ENCODE measurements around the gene C6orf120. TPM values are rescaled to one million over a fixed set of nuclear protein-coding genes. Genes with fewer than 3 reads are reported as not detected.

The C6orf120 gene
- total RNA-seq, 2 donors from 2014 or later = 12.2 to 21.3 TPM

DNA sequence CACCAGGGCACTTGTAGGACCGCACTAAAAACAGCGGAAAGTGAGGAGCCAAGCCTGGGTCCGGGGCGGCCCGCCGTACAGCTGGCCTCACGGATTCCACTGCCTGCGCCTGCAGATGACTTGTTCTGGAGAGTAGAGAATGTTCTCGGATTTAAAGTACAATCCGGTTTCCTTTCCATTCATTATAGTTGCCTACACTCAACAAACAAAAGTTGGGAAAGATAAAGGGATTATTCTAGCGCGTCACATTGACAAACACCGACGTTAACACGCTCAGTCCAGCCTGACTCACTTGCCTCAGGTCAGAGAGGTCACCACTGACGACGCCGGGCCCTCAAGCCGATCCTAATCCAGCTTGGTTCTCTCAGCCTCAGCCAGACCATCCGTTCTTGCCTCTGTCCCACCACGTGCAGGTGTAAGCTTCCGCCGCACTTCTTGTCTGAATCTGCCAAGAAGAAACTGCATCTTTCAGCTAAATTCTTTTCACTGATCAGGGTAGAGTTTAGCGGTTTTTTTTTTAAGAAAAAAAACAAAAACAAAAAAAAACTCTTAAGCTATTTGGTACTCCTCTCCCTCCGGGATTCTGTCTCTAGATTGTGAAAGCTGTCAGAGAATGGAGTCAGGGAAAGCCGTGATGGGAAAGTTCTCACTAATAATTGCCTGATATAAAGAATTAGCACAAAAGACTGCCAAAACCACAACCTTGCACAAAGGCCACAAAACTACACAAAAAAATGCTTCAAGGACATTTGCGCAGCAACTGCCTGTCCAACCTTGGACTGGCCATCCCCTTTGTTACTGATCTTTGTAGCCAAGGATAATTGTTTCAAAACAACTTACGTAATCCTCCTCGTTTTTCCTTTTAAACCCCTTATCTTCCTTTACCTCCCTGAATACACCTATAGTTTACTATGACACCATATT lies 23.5 kb downstream of the C6orf120 start:
- H3K36me3 ChIP-seq (replicated peaks in 1 of 2; ENCODE audit: insufficient read depth in 1 of 2, low read depth in 2 of 2) = no peaks in the 10 kb centered on the region
- TF ChIP-seq, protein P1, sequence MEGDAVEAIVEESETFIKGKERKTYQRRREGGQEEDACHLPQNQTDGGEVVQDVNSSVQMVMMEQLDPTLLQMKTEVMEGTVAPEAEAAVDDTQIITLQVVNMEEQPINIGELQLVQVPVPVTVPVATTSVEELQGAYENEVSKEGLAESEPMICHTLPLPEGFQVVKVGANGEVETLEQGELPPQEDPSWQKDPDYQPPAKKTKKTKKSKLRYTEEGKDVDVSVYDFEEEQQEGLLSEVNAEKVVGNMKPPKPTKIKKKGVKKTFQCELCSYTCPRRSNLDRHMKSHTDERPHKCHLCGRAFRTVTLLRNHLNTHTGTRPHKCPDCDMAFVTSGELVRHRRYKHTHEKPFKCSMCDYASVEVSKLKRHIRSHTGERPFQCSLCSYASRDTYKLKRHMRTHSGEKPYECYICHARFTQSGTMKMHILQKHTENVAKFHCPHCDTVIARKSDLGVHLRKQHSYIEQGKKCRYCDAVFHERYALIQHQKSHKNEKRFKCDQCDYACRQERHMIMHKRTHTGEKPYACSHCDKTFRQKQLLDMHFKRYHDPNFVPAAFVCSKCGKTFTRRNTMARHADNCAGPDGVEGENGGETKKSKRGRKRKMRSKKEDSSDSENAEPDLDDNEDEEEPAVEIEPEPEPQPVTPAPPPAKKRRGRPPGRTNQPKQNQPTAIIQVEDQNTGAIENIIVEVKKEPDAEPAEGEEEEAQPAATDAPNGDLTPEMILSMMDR (IDR thresholded peaks at IDR 0.05) = no peak
- peak in 2 of 3 donors; percentile 43 to 50 for TF ChIP-seq POLR2A (IDR thresholded peaks at IDR 0.05)
- no peaks in the 10 kb centered on the region for H3K9me3 ChIP-seq
- peaks cover 18% of the 10 kb centered on the region for H3K4me1 ChIP-seq
- H3K27me3 ChIP-seq = no peaks in the 10 kb centered on the region
- peak; percentile 50 to 64 (median 56) for DNase-seq
- WGBS, 2 donors = 16 to 23% methylated on average over 29 of the region's 29 CpGs
- ATAC-seq = peak; percentile 30
- H3K27ac ChIP-seq = peak overlapping the region; percentile 91 to 95 (median 93)
- peak overlapping the region; percentile 66 to 72 for H3K4me3 ChIP-seq
- intact Hi-C loops (cut with DNase I) = no loop called here

DNA sequence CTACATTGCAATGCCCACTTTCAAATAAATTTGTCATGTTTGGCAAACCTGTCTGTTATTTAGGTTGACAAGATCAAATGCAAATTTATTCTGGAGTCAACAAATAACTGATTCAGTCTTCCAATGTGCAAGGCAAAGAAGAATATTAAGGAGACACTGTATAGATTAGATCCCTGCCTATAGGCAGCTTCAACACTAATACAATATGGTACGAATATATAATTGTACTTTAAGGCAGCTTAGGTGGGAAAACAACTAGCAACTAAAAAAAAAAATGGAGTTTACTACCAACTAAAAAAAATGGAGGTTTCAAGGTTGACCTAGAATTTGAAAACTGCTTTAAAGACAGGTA lies 24.1 kb downstream of the C6orf120 start:
- TF ChIP-seq, protein P1 (IDR thresholded peaks at IDR 0.05) = no peak
- TF ChIP-seq POLR2A (IDR thresholded peaks at IDR 0.05) = no peak
- H3K9me3 ChIP-seq = no peaks in the 10 kb centered on the region
- H3K4me3 ChIP-seq = no peak overlapping the region
- intact Hi-C loops (cut with DNase I) = no loop called here
- ATAC-seq (no peak), DNase-seq (no peak)
- H3K36me3 ChIP-seq (replicated peaks in 1 of 2; ENCODE audit: insufficient read depth in 1 of 2, low read depth in 2 of 2) = no peaks in the 10 kb centered on the region
- peaks cover 18% of the 10 kb centered on the region for H3K4me1 ChIP-seq
- H3K27me3 ChIP-seq = no peaks in the 10 kb centered on the region
- 96 to 97% methylated on average over 1 of the region's 1 CpG for WGBS, 2 donors
- peak overlapping the region in 1 of 4 donors; percentile 95 for H3K27ac ChIP-seq

DNA sequence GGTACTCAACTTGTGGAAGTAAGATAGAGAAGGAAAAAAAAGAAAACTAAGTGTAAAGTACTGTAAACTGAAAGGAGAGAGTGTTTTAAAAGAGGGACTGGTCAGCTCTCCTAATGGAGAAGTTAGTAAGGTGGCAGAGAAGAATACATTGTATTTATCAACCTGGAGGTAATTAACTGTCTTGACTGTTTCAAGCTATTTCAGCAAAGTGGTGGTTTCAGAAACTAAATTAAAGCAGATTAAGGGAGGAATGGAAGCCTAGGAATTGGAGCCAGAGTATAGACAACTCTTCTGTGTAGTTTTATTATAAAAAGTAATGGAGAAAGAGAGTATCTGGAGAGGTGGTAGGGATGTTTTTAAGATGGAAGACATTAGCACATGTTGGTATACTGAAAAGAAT lies 25.0 kb downstream of the C6orf120 start:
- no peak for ATAC-seq
- H3K4me1 ChIP-seq = peaks cover 9% of the 10 kb centered on the region
- intact Hi-C loops (cut with DNase I) = no loop called here
- no peak for DNase-seq
- H3K27ac ChIP-seq = no peak overlapping the region
- no peaks in the 10 kb centered on the region for H3K9me3 ChIP-seq
- H3K4me3 ChIP-seq = no peak overlapping the region
- H3K36me3 ChIP-seq (replicated peaks in 1 of 2; ENCODE audit: insufficient read depth in 1 of 2, low read depth in 2 of 2) = no peaks in the 10 kb centered on the region
- no peaks in the 10 kb centered on the region for H3K27me3 ChIP-seq
- no peak for TF ChIP-seq POLR2A (IDR thresholded peaks at IDR 0.05)
- TF ChIP-seq, protein P1 (IDR thresholded peaks at IDR 0.05) = no peak

DNA sequence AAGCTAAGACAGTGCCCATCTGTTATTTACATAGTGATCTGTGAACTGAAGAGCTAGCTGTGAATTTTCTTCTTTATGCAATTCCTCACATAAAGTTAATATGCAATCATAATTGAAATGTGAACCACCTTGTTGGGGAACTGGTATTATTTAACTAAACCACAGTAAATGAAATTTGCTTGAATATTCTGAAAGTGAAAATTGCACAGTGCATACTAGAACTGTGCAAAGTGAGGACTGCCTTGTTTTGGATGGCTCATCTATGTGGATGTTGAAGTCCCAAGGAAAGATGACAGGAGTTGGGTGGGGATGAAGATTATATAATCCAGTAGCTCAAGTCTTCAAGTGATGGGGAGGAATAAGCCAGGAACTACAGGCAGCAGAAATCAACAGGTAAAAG lies 28.0 kb downstream of the C6orf120 start:
- ATAC-seq (no peak), DNase-seq (no peak)
- H3K9me3 ChIP-seq = no peaks in the 10 kb centered on the region
- no peaks in the 10 kb centered on the region for H3K36me3 ChIP-seq (replicated peaks in 1 of 2; ENCODE audit: insufficient read depth in 1 of 2, low read depth in 2 of 2)
- H3K4me3 ChIP-seq = no peak overlapping the region
- H3K27ac ChIP-seq = no peak overlapping the region
- no peaks in the 10 kb centered on the region for H3K4me1 ChIP-seq
- no peaks in the 10 kb centered on the region for H3K27me3 ChIP-seq
- intact Hi-C loops (cut with DNase I) = no loop called here
- TF ChIP-seq, protein P1 (IDR thresholded peaks at IDR 0.05) = no peak
- no peak for TF ChIP-seq POLR2A (IDR thresholded peaks at IDR 0.05)
